ENCODE data around the gene KRTAP4-9. TPM values are rescaled to one million over a fixed set of nuclear protein-coding genes. Genes with fewer than 3 reads are reported as not detected.
"Not testable (repeated sequence)": the region's sequence is repeated elsewhere in the genome, so short reads cannot be mapped to it uniquely, and the experiment has no call there.

The KRTAP4-9 gene
- total and polyA plus RNA-seq, 2 donors: not detected

GRCh38 chr17:41123292-41123990, 18.3 kb downstream of the KRTAP4-9 start:
- WGBS: 94% methylated on average over 12 of the region's 12 CpGs
- not testable (repeated sequence) for DNase-seq (ENCODE audit: low read depth in 6 of 9, low spot score in 9 of 9); H3K27me3 ChIP-seq (ENCODE audit: control insufficient read depth in 2 of 2, insufficient read depth in 1 of 2, low read length in 1 of 2); H3K4me1 ChIP-seq (ENCODE audit: control insufficient read depth in 2 of 2, insufficient read depth in 2 of 2, low read length in 2 of 2); H3K4me3 ChIP-seq (ENCODE audit: low read length in 2 of 2); H3K36me3 ChIP-seq (ENCODE audit: control insufficient read depth in 2 of 2, insufficient read depth in 2 of 2, low read length in 1 of 2); H3K9me3 ChIP-seq (ENCODE audit: control insufficient read depth in 2 of 2, insufficient read depth in 1 of 2, low read length in 1 of 2); H3K27ac ChIP-seq (ENCODE audit: low read depth in 1 of 2, low read length in 1 of 2)

DNA sequence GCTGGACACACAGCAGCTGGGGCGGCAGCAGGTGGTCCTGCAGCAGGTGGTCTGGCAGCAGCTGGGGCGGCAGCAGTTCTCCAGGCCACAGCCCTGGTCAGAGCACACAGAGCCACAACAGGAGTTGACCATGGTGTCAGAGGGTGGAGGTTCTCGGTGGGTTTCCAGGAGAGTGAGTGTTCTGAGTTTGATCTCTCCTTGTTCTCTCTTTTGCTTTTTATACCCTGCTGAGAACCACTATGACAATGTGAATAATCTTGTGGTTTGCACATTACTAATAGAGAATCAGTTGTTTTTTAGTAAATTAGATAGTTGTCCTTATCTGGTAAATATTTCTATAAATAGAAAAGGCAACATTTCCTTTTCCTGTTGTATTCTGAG, 18.8 kb downstream of the KRTAP4-9 start, which contains the start of gene KRTAP4-12:
Gene KRTAP4-12, minus strand, starts transcription at position 192 of the 381 bp plus-strand sequence. Its CDS starts 60 bp downstream, at position 132.
- H3K27me3 ChIP-seq (ENCODE audit: control insufficient read depth in 2 of 2, insufficient read depth in 1 of 2, low read length in 1 of 2); DNase-seq (ENCODE audit: low read depth in 6 of 9, low spot score in 9 of 9); H3K4me1 ChIP-seq (ENCODE audit: control insufficient read depth in 2 of 2, insufficient read depth in 2 of 2, low read length in 2 of 2); H3K4me3 ChIP-seq (ENCODE audit: low read length in 2 of 2); H3K9me3 ChIP-seq (ENCODE audit: control insufficient read depth in 2 of 2, insufficient read depth in 1 of 2, low read length in 1 of 2); H3K36me3 ChIP-seq (ENCODE audit: control insufficient read depth in 2 of 2, insufficient read depth in 2 of 2, low read length in 1 of 2); H3K27ac ChIP-seq (ENCODE audit: low read depth in 1 of 2, low read length in 1 of 2): not testable (repeated sequence)
- 82% methylated on average over 3 of the region's 3 CpGs for WGBS

- no peaks in the 10 kb centered on the region for H3K9me3 ChIP-seq (ENCODE audit: control insufficient read depth in 2 of 2, insufficient read depth in 1 of 2, low read length in 1 of 2)
- no peaks in the 10 kb centered on the region for H3K27me3 ChIP-seq (ENCODE audit: control insufficient read depth in 2 of 2, insufficient read depth in 1 of 2, low read length in 1 of 2)
- DNase-seq (ENCODE audit: low read depth in 6 of 9, low spot score in 9 of 9): no peak
- no peak overlapping the region for H3K27ac ChIP-seq (ENCODE audit: low read depth in 1 of 2, low read length in 1 of 2)
- H3K36me3 ChIP-seq (ENCODE audit: control insufficient read depth in 2 of 2, insufficient read depth in 2 of 2, low read length in 1 of 2): no peaks in the 10 kb centered on the region
- no peaks in the 10 kb centered on the region for H3K4me1 ChIP-seq (ENCODE audit: control insufficient read depth in 2 of 2, insufficient read depth in 2 of 2, low read length in 2 of 2)
- 96% methylated on average over 2 of the region's 2 CpGs for WGBS
- no peak overlapping the region for H3K4me3 ChIP-seq (ENCODE audit: low read length in 2 of 2)
These were observed 19.9 kb downstream of the KRTAP4-9 start for GRCh38 chr17:41125064-41125463.

GRCh38 chr17:41126412-41126811, 21.2 kb downstream of the KRTAP4-9 start:
- DNase-seq (ENCODE audit: low read depth in 6 of 9, low spot score in 9 of 9): no peak
- H3K27me3 ChIP-seq (ENCODE audit: control insufficient read depth in 2 of 2, insufficient read depth in 1 of 2, low read length in 1 of 2): no peaks in the 10 kb centered on the region
- no peak overlapping the region for H3K4me3 ChIP-seq (ENCODE audit: low read length in 2 of 2)
- WGBS: 95% methylated on average over 3 of the region's 3 CpGs
- no peaks in the 10 kb centered on the region for H3K4me1 ChIP-seq (ENCODE audit: control insufficient read depth in 2 of 2, insufficient read depth in 2 of 2, low read length in 2 of 2)
- H3K9me3 ChIP-seq (ENCODE audit: control insufficient read depth in 2 of 2, insufficient read depth in 1 of 2, low read length in 1 of 2): no peaks in the 10 kb centered on the region
- H3K36me3 ChIP-seq (ENCODE audit: control insufficient read depth in 2 of 2, insufficient read depth in 2 of 2, low read length in 1 of 2): no peaks in the 10 kb centered on the region
- no peak overlapping the region for H3K27ac ChIP-seq (ENCODE audit: low read depth in 1 of 2, low read length in 1 of 2)

DNA sequence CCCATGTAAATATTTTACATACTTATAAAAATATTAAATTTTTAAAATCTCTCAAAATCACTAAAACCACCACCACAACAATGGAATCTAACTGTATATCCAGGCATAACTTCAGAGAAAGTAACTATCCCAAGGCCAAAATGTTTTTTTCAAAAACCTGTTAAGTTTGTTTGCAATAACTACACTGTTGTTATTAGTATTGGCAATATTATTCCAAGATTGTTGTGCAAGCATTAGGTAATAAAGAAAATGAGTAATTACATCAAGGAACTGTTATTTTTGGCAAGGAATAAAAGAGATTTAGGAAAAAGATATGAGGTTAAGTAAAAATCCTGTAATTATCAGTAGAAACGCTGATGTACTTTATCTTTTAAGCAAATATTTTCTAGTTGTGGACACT, 22.2 kb downstream of the KRTAP4-9 start:
- DNase-seq (ENCODE audit: low read depth in 6 of 9, low spot score in 9 of 9): no peak
- Histone ChIP-seq H3K4me3 (ENCODE audit: low read length in 2 of 2) (no peak overlapping the region), H3K27me3 (ENCODE audit: control insufficient read depth in 2 of 2, insufficient read depth in 1 of 2, low read length in 1 of 2) (no peaks in the 10 kb centered on the region), H3K9me3 (ENCODE audit: control insufficient read depth in 2 of 2, insufficient read depth in 1 of 2, low read length in 1 of 2) (no peaks in the 10 kb centered on the region), H3K36me3 (ENCODE audit: control insufficient read depth in 2 of 2, insufficient read depth in 2 of 2, low read length in 1 of 2) (no peaks in the 10 kb centered on the region), H3K27ac (ENCODE audit: low read depth in 1 of 2, low read length in 1 of 2) (no peak overlapping the region), H3K4me1 (ENCODE audit: control insufficient read depth in 2 of 2, insufficient read depth in 2 of 2, low read length in 2 of 2) (no peaks in the 10 kb centered on the region)
- WGBS: 97% methylated on average over 1 of the region's 1 CpG

DNA sequence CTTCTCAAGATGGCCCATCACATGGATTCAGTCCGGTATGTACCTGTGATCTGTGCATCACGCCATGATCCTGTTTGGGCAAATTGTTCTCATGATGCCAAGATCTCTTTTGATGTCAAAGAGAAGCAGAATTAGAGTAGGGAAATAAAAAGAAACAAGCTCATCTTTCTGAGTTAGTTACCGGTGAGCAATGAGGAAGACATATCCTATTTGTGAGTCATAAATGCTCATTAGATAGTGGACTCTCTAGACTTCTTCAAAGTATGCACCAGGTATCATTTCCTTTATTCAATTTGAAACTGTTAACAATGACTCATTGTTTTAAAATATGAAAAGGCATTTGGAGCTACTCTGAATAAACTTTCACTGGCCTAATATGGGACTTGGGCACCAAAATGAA, 26.8 kb downstream of the KRTAP4-9 start:
- Histone ChIP-seq H3K36me3 (ENCODE audit: control insufficient read depth in 2 of 2, insufficient read depth in 2 of 2, low read length in 1 of 2) (no peaks in the 10 kb centered on the region), H3K4me3 (ENCODE audit: low read length in 2 of 2) (no peak overlapping the region), H3K9me3 (ENCODE audit: control insufficient read depth in 2 of 2, insufficient read depth in 1 of 2, low read length in 1 of 2) (no peaks in the 10 kb centered on the region), H3K27me3 (ENCODE audit: control insufficient read depth in 2 of 2, insufficient read depth in 1 of 2, low read length in 1 of 2) (no peaks in the 10 kb centered on the region), H3K4me1 (ENCODE audit: control insufficient read depth in 2 of 2, insufficient read depth in 2 of 2, low read length in 2 of 2) (no peaks in the 10 kb centered on the region), H3K27ac (ENCODE audit: low read depth in 1 of 2, low read length in 1 of 2) (no peak overlapping the region)
- DNase-seq (ENCODE audit: low read depth in 6 of 9, low spot score in 9 of 9): no peak
- 93% methylated on average over 3 of the region's 3 CpGs for WGBS

DNA sequence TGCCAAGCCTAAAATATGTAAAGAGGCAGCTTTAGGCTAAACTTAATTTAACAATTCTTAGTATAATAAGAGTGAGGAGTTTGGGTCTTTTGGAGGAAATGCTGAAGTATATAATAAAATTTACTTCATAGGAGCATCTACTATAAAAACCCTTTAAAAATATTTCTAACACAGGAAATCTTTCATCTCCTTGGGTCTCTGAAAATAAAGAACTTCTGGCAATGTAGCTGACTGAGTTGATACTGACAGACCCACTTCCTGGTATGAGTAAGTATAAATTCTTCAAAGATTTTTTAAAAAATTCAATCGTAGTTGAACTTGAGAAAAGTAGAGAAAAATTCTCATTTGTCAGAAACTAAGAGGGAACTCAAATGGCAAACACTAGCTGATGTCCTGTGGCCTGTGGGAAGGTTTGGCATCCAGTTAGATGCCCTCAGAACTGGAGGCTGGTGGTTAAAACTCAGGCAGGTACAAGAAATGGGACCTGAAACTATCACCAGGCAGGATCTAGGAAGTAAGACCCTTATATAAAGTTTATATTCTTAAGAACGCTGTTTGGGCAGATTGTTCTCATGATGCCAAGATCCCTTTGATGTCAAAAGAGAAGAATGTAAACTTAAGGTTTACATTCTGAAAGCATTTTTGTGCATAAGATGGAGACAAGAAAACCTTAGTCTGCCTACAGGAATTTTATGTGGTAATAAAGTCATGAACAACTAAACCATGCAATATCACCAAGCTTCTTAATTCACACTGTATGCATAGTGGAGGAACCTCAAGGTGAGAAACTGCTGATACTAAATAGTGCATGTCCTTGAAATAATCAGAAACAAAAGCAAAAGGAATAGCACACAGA, 28.9 kb downstream of the KRTAP4-9 start:
- Histone ChIP-seq H3K4me1 (ENCODE audit: control insufficient read depth in 2 of 2, insufficient read depth in 2 of 2, low read length in 2 of 2) (no peaks in the 10 kb centered on the region), H3K36me3 (ENCODE audit: control insufficient read depth in 2 of 2, insufficient read depth in 2 of 2, low read length in 1 of 2) (no peaks in the 10 kb centered on the region), H3K27me3 (ENCODE audit: control insufficient read depth in 2 of 2, insufficient read depth in 1 of 2, low read length in 1 of 2) (no peaks in the 10 kb centered on the region), H3K9me3 (ENCODE audit: control insufficient read depth in 2 of 2, insufficient read depth in 1 of 2, low read length in 1 of 2) (no peaks in the 10 kb centered on the region), H3K4me3 (ENCODE audit: low read length in 2 of 2) (no peak overlapping the region), H3K27ac (ENCODE audit: low read depth in 1 of 2, low read length in 1 of 2) (no peak overlapping the region)
- no peak for DNase-seq (ENCODE audit: low read depth in 6 of 9, low spot score in 9 of 9)
- WGBS: 41% methylated on average over 2 of the region's 2 CpGs

DNA sequence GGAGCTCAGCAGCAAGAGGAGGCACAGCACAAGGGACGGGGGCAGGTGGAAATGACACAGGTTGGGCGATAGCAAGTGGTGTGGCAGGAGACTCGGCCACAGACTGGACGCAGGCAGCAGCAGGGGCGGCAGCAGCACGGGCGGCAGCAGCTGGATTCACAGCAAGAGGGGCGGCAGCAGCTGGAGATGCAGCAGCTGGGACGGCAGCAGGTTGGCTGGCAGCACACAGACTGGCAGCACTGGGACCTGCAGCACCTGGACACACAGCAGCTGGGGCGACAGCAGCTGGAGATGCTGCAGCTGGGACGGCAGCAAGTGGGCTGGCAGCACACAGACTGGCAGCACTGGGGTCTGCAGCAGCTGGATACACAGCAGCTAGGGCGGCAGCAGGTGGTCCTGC, 34.7 kb downstream of the KRTAP4-9 start:
- 94% methylated on average over 12 of the region's 12 CpGs for WGBS
- not testable (repeated sequence) for H3K36me3 ChIP-seq (ENCODE audit: control insufficient read depth in 2 of 2, insufficient read depth in 2 of 2, low read length in 1 of 2); H3K27ac ChIP-seq (ENCODE audit: low read depth in 1 of 2, low read length in 1 of 2); H3K4me1 ChIP-seq (ENCODE audit: control insufficient read depth in 2 of 2, insufficient read depth in 2 of 2, low read length in 2 of 2); DNase-seq (ENCODE audit: low read depth in 6 of 9, low spot score in 9 of 9); H3K9me3 ChIP-seq (ENCODE audit: control insufficient read depth in 2 of 2, insufficient read depth in 1 of 2, low read length in 1 of 2); H3K4me3 ChIP-seq (ENCODE audit: low read length in 2 of 2); H3K27me3 ChIP-seq (ENCODE audit: control insufficient read depth in 2 of 2, insufficient read depth in 1 of 2, low read length in 1 of 2)

GRCh38 chr17:41140360-41141131, 35.4 kb downstream of the KRTAP4-9 start, which contains the start of gene KRTAP4-6:
Gene KRTAP4-6, minus strand, starts transcription at chr17:41140544. Its CDS starts 57 bp downstream, at chr17:41140487.
- no peak within 1 kb of the TSS for H3K4me3 ChIP-seq (ENCODE audit: low read length in 2 of 2)
- DNase-seq (ENCODE audit: low read depth in 6 of 9, low spot score in 9 of 9): no peak
- H3K27me3 ChIP-seq (ENCODE audit: control insufficient read depth in 2 of 2, insufficient read depth in 1 of 2, low read length in 1 of 2): no peaks in the 10 kb centered on the region
- no peak within 1 kb of the TSS for H3K27ac ChIP-seq (ENCODE audit: low read depth in 1 of 2, low read length in 1 of 2)
- WGBS: 92% methylated on average over 6 of the region's 6 CpGs
- H3K4me1 ChIP-seq (ENCODE audit: control insufficient read depth in 2 of 2, insufficient read depth in 2 of 2, low read length in 2 of 2): no peaks in the 10 kb centered on the region
- peaks cover 2 to 8% of the 10 kb centered on the region in 2 donors for H3K9me3 ChIP-seq (ENCODE audit: control insufficient read depth in 2 of 2, insufficient read depth in 1 of 2, low read length in 1 of 2)
- no peaks in the 10 kb centered on the region for H3K36me3 ChIP-seq (ENCODE audit: control insufficient read depth in 2 of 2, insufficient read depth in 2 of 2, low read length in 1 of 2)
